H1 (cell line): ENCODE data around the gene DSTN. TPM values are rescaled to one million over a fixed set of nuclear protein-coding genes. Genes with fewer than 3 reads are reported as not detected.

Experiments
- CTCF ChIA-PET: fragments of 300-600 bp; sonication (Branson Sonifier 250); formaldehyde crosslinking; loops from one replicate; lab custom pipeline; 2021; ENCODE audit not compliant: partially characterized antibody; lab: Charles Lee
- POLR2A ChIA-PET: fragments of 300-600 bp; sonication (Branson Sonifier 250); formaldehyde crosslinking; loops from one replicate; lab custom pipeline; 2021; ENCODE audit warnings: inconsistent platforms; ENCODE audit not compliant: partially characterized antibody; lab: Charles Lee
- DNase-seq, 2 experiments: peaks; one replicate each; pipeline versions ENCODE4 v3.0.0 to v3.0.0-alpha.2; 2010 to 2022; ENCODE audit warnings: low spot score in 2 of 2, low read depth in 1 of 2, mixed read lengths in 1 of 2
- FAIRE-seq: peaks from 2 replicates; lab custom pipeline; 2011; peaks lifted over from hg19 to GRCh38; lab: Jason Lieb, UNC
- H2AFZ ChIP-seq: 2 replicates; pipeline ENCODE4 v1.8.1; 2012; ENCODE audit warnings: low read length, inconsistent platforms
- H2AK5ac ChIP-seq: 2 replicates; pipeline ENCODE4 v1.6.1; 2013; ENCODE audit warnings: low read depth, low read length
- H2BK120ac ChIP-seq: replicated peaks from 2 replicates; pipeline ENCODE3; 2013; ENCODE audit warnings: low read depth, low read length, inconsistent platforms
- H2BK12ac ChIP-seq: 2 replicates; pipeline ENCODE4 v1.6.1; 2013; ENCODE audit warnings: low read depth, low read length
- H2BK15ac ChIP-seq: 2 replicates; pipeline ENCODE4 v1.6.1; 2013; ENCODE audit warnings: low read length
- H2BK20ac ChIP-seq: 2 replicates; pipeline ENCODE4 v1.6.1; 2013; ENCODE audit warnings: low read length
- H2BK5ac ChIP-seq: 2 replicates; pipeline ENCODE4 v1.6.1; 2013; ENCODE audit warnings: low read depth, low read length
- H3K14ac ChIP-seq: 2 replicates; pipeline ENCODE4 v1.6.1; 2013; ENCODE audit warnings: inconsistent platforms; ENCODE audit not compliant: insufficient read length
- H3K18ac ChIP-seq: 2 replicates; pipeline ENCODE4 v1.6.1; 2013; ENCODE audit warnings: low read length; ENCODE audit errors: extremely low read depth
- H3K23ac ChIP-seq: 2 replicates; pipeline ENCODE4 v1.6.1; 2013; ENCODE audit warnings: inconsistent platforms; ENCODE audit not compliant: insufficient read length
- H3K23me2 ChIP-seq: 2 replicates; pipeline ENCODE4 v1.6.1; 2013; ENCODE audit warnings: low read depth, low read length
- H3K27ac ChIP-seq: 2 replicates; pipeline ENCODE4 v1.6.1; 2011; ENCODE audit warnings: low read depth, low read length, inconsistent platforms
- H3K27me3 ChIP-seq, 4 experiments: replicated peaks in 1 of 4; 1 replicate in 1 of 4; 2 replicates in 3 of 4; pipeline versions ENCODE4 v1.6.1 to v1.8.1; 2011 to 2013; ENCODE audit warnings: low read length in 3 of 4, mild to moderate bottlenecking in 3 of 4, inconsistent platforms in 2 of 4, mixed read lengths in 2 of 4, moderate library complexity in 1 of 4; ENCODE audit not compliant: control insufficient read depth in 3 of 4, insufficient read depth in 3 of 4; ENCODE audit errors: extremely low read depth in 1 of 4
- H3K36me3 ChIP-seq, 4 experiments: 2 replicates each; pipeline versions ENCODE4 v1.6.1 to v1.8.1; 2011 to 2013; ENCODE audit warnings: mild to moderate bottlenecking in 4 of 4, low read length in 3 of 4, moderate library complexity in 2 of 4, control low read depth in 1 of 4, inconsistent platforms in 1 of 4; ENCODE audit not compliant: insufficient read depth in 4 of 4, control insufficient read depth in 2 of 4
- H3K4ac ChIP-seq: replicated peaks from 2 replicates; pipeline ENCODE3; 2013; ENCODE audit warnings: low read length, low read depth, mixed read lengths, inconsistent platforms; ENCODE audit not compliant: insufficient read length
- H3K4me1 ChIP-seq, 4 experiments: replicated peaks in 1 of 4; 1 replicate in 1 of 4; 2 replicates in 3 of 4; pipeline versions ENCODE4 v1.6.1 to v1.8.1; 2011 to 2013; ENCODE audit warnings: low read length in 3 of 4, inconsistent platforms in 2 of 4, mixed read lengths in 1 of 4; ENCODE audit not compliant: insufficient read depth in 4 of 4, control insufficient read depth in 3 of 4
- H3K4me2 ChIP-seq, 2 experiments: 2 replicates each; pipeline versions ENCODE4 v1.6.1 to v1.8.1; 2011 to 2013; ENCODE audit warnings: low read depth in 2 of 2, low read length in 2 of 2, control low read depth in 1 of 2, inconsistent platforms in 1 of 2, mild to moderate bottlenecking in 1 of 2; ENCODE audit not compliant: insufficient read depth in 1 of 2
- H3K4me3 ChIP-seq, 4 experiments: fragments of 200-600, 300-600 bp in 1 of 4; sonication (generic), shearing (Covaris generic), sonication (Bioruptor Twin) in 1 of 4; 2 replicates each; pipeline versions ENCODE4 v1.5.1 to v1.8.1; 2011 to 2016; ENCODE audit warnings: low read length in 4 of 4, low read depth in 3 of 4, control low read depth in 2 of 4, inconsistent platforms in 2 of 4, mild to moderate bottlenecking in 2 of 4, mixed read lengths in 1 of 4, moderate library complexity in 1 of 4; ENCODE audit not compliant: insufficient read depth in 2 of 4; ENCODE audit errors: extremely low read depth in 1 of 4
- H3K56ac ChIP-seq: replicated peaks from 2 replicates; pipeline ENCODE3; 2013; ENCODE audit warnings: low read depth, mild to moderate bottlenecking, mixed read lengths, low read length, inconsistent platforms; ENCODE audit not compliant: insufficient read length
- H3K79me1 ChIP-seq: 2 replicates; pipeline ENCODE4 v1.6.1; 2013; ENCODE audit warnings: low read depth, low read length, control low read depth
- H3K79me2 ChIP-seq, 2 experiments: 2 replicates each; pipeline versions ENCODE4 v1.6.1 to v1.8.1; 2012 to 2013; ENCODE audit warnings: low read length in 2 of 2, mild to moderate bottlenecking in 2 of 2, inconsistent platforms in 1 of 2; ENCODE audit not compliant: insufficient read depth in 2 of 2, control insufficient read depth in 1 of 2
- H3K9ac ChIP-seq, 4 experiments: replicated peaks in 1 of 4; 1 replicate in 1 of 4; 2 replicates in 3 of 4; pipeline versions ENCODE4 v1.6.1 to v1.8.1; 2011 to 2013; ENCODE audit warnings: low read depth in 3 of 4, low read length in 3 of 4, control low read depth in 2 of 4, mild to moderate bottlenecking in 2 of 4, moderate library complexity in 2 of 4, inconsistent platforms in 1 of 4; ENCODE audit errors: extremely low read depth in 1 of 4
- H3K9me3 ChIP-seq, 2 experiments: 2 replicates each; pipeline versions ENCODE4 v1.6.1 to v1.8.1; 2012 to 2013; ENCODE audit warnings: mild to moderate bottlenecking in 2 of 2, moderate library complexity in 2 of 2, control low read depth in 1 of 2, inconsistent platforms in 1 of 2, low read depth in 1 of 2, low read length in 1 of 2, mixed read lengths in 1 of 2; ENCODE audit not compliant: insufficient read depth in 2 of 2
- H4K20me1 ChIP-seq, 2 experiments: replicated peaks in 1 of 2; 2 replicates each; pipeline versions ENCODE3 to v1.8.1; 2011 to 2013; ENCODE audit warnings: inconsistent platforms in 2 of 2, low read length in 2 of 2, mild to moderate bottlenecking in 1 of 2; ENCODE audit not compliant: insufficient read depth in 2 of 2, control insufficient read depth in 1 of 2
- H4K5ac ChIP-seq: 2 replicates; pipeline ENCODE4 v1.6.1; 2013; ENCODE audit warnings: low read length, low read depth, mixed read lengths, inconsistent platforms; ENCODE audit not compliant: insufficient read length
- H4K8ac ChIP-seq: 2 replicates; pipeline ENCODE4 v1.8.0; 2013; ENCODE audit warnings: mild to moderate bottlenecking, moderate library complexity, low read length, inconsistent platforms; ENCODE audit not compliant: insufficient read depth; ENCODE audit errors: extremely low read depth
- H4K91ac ChIP-seq: replicated peaks from 2 replicates; pipeline ENCODE3; 2013; ENCODE audit warnings: low read length, mixed read lengths, inconsistent platforms; ENCODE audit not compliant: insufficient read length
- BACH1 ChIP-seq: IDR thresholded peaks from 2 replicates; pipeline ENCODE4 v1.6.1; 2012; ENCODE audit warnings: low read length, improper control_type of control experiment
- HDAC2 ChIP-seq, 2 experiments: fragments of 300-600 bp in 1 of 2; sonication (generic) in 1 of 2; IDR thresholded peaks; 2 replicates each; pipeline ENCODE4 v1.6.1; 2011 to 2012; ENCODE audit warnings: low read depth in 2 of 2, low read length in 2 of 2, mild to moderate bottlenecking in 2 of 2, moderate library complexity in 2 of 2, borderline replicate concordance in 1 of 2, inconsistent platforms in 1 of 2
- TBP ChIP-seq: IDR thresholded peaks from 2 replicates; pipeline ENCODE4 v1.6.1; 2011; ENCODE audit warnings: low read depth, low read length, improper control_type of control experiment
- WGBS, 2 experiments: shearing (Covaris generic) in 1 of 2; methylation state at CpG; one replicate each; pipeline versions ENCODE4 v1.1.6 to v1.1.7; 2013 to 2015; ENCODE audit warnings: low lambda C conversion rate in 2 of 2, mixed read lengths in 2 of 2, inconsistent platforms in 1 of 2, low coverage in 1 of 2, missing lambda C conversion rate in 1 of 2; ENCODE audit not compliant: insufficient replicate concordance in 2 of 2, insufficient coverage in 1 of 2, insufficient read length in 1 of 2; ENCODE audit errors: extremely low coverage in 1 of 2, missing lambda C conversion rate in 1 of 2; 5-methylcytosine and 5-hydroxymethylcytosine counted together
- polyA plus RNA-seq, 7 experiments: library from polyadenylated mRNA; depleted of rRNA in 3 of 7; stranded (reverse) in 5 of 7; unstranded in 2 of 7; fragments of >200 nt in 5 of 7; fragments of 200-250 nt in 2 of 7; gene quantifications; 1 replicate in 5 of 7; 2 replicates in 1 of 7; 4 replicates in 1 of 7; pipeline versions ENCODE4 v1.2.1 to v1.2.3, GENCODE V29; 2011 to 2013; ENCODE audit warnings: missing spikeins in 2 of 7, mixed read lengths in 2 of 7
- total RNA-seq: library from RNA; stranded (reverse); fragmentation: NEBNext Ultra II Directional; extraction: Animal tissue kit (Norgen Biotek cat#: 25700); gene quantifications from 2 replicates; pipeline ENCODE4 v1.2.1, GENCODE V29; 2021

The DSTN gene
- total and polyA plus RNA-seq, 2 of the 8 experiments (the other 6 are each of a cell fraction or from before 2014, with no cell fraction given) = 43.3 to 208 TPM

- Histone ChIP-seq H3K79me1 (no peaks in the 10 kb centered on the region), H3K27ac (peak overlapping the region; percentile 63; the same call in 1 of the 2 replicates), H3K4me3 (peak overlapping the region; percentile 46 to 67 (median 52)), H4K8ac (no peak overlapping the region), H3K79me2 (no peaks in the 10 kb centered on the region), H4K91ac (peak overlapping the region; percentile 29), H4K20me1 (no peaks in the 10 kb centered on the region), H2BK12ac (0 out of 2 replicates have a peak overlapping the region, but pooled peaks have one; percentile 40), H3K23me2 (peaks cover 6% of the 10 kb centered on the region; the same call in 1 of the 2 replicates), H3K9ac (peak overlapping the region; percentile 39 to 81 (median 69); a peak in 6 of 7 replicates), H3K4me2 (peak overlapping the region; percentile 78 to 90), H3K4me1 (peaks cover 5 to 12% (median 9%) of the 10 kb centered on the region in 4 experiments), H3K56ac (no peak overlapping the region), H4K5ac (no peak overlapping the region), H3K23ac (no peak overlapping the region), H2AK5ac (no peak overlapping the region), H2BK15ac (no peak overlapping the region), H3K4ac (no peak overlapping the region), H3K36me3 (no peaks in the 10 kb centered on the region), H2BK20ac (no peak overlapping the region), H3K27me3 (peaks cover 2 to 17% (median 11%) of the 10 kb centered on the region in 4 experiments), H3K9me3 (no peaks in the 10 kb centered on the region), H2BK120ac (no peak overlapping the region), H3K14ac (no peak overlapping the region), H2BK5ac (peak overlapping the region; percentile 42; the same call in 1 of the 2 replicates), H2AFZ (peak overlapping the region; percentile 93), H3K18ac (peak overlapping the region; percentile 85; the same call in 1 of the 2 replicates)
- ChIA-PET CTCF (interaction anchor here (0.6 to 1.4 kb wide), 7 partner anchors 10 to 1297 kb away, joined by 3 to 4 read pairs (median 3); no protein-coding TSS in a partner anchor), POLR2A (interaction anchor here (0.7 to 2.3 kb wide), 18 partner anchors 8 to 220 kb away, joined by 3 to 14 read pairs (median 4); partner anchors contain the start of gene DSTN)
- TF ChIP-seq TBP (no peak), BACH1 (0 out of 2 replicates have a peak, but pooled peaks have one; percentile 29), HDAC2 (IDR thresholded peaks at IDR 0.05; ENCODE audit: borderline replicate concordance in 1 of 2, low read depth in 2 of 2, low read length in 2 of 2) (no peak)
- no peak for DNase-seq
- FAIRE-seq = no peak
- WGBS, 2 experiments = 55% methylated on average over 5 of the region's 5 CpGs; no CpG with 5 or more reads in 1 of the 2 experiments
Measured at GRCh38 chr20:17531665-17532025, 38.2 kb upstream of the DSTN start.
